ENCODE data around the gene ZSWIM5.

GRCh38 chr1:45005761-45006160 is 200.6 kb downstream of the ZSWIM5 start:
- TF ChIP-seq, protein P1, sequence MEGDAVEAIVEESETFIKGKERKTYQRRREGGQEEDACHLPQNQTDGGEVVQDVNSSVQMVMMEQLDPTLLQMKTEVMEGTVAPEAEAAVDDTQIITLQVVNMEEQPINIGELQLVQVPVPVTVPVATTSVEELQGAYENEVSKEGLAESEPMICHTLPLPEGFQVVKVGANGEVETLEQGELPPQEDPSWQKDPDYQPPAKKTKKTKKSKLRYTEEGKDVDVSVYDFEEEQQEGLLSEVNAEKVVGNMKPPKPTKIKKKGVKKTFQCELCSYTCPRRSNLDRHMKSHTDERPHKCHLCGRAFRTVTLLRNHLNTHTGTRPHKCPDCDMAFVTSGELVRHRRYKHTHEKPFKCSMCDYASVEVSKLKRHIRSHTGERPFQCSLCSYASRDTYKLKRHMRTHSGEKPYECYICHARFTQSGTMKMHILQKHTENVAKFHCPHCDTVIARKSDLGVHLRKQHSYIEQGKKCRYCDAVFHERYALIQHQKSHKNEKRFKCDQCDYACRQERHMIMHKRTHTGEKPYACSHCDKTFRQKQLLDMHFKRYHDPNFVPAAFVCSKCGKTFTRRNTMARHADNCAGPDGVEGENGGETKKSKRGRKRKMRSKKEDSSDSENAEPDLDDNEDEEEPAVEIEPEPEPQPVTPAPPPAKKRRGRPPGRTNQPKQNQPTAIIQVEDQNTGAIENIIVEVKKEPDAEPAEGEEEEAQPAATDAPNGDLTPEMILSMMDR (IDR thresholded peaks at IDR 0.05): no peak
- no peak for TF ChIP-seq EP300 (IDR thresholded peaks at IDR 0.05)
- TF ChIP-seq POLR2A (IDR thresholded peaks at IDR 0.05): no peak
- TF ChIP-seq POLR2AphosphoS5 (IDR thresholded peaks at IDR 0.05): no peak

Measured in upper lobe of left lung (tissue), 4 donors.